ENCODE data around the gene DUSP2. TPM values are rescaled to one million over a fixed set of nuclear protein-coding genes. Genes with fewer than 3 reads are reported as not detected.

The DUSP2 gene
- total RNA-seq, 1 donor from 2014 or later: 0.53 TPM

DNA sequence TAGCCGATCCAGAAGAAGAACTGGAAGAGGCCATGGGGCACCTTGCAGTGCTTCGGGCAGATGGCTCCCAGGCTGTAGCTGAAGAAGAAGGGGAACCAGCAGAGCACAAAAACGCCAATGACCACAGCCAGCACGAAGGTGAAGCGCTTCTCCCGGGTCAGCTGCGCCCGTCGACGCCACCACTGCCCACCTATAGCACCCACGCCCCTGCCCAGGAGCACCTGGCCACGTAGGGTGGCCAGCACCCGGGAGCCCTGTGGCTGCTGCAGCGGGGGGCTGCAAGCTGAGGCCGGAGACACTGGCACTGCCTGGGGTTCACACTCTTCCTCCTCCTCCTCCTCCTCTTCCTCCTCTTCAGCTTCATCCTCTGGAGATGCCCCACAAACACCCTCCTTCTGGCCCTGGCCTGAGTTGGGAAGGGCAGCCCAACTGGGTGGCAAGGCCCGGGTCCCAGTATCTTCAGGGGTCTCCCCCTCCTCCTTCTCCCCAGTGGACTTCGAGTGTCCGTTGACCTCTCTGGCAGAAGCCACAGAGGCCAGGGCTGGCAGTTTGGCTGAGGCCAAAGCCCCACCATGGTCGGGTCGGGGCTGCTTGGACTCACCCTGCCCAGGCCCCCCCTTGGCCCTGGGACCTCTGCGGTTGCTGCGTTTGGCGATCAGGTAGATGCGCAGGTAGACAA, 30.2 kb downstream of the DUSP2 start:
- no peak for DNase-seq (ENCODE audit: low read depth, low spot score)

DNA sequence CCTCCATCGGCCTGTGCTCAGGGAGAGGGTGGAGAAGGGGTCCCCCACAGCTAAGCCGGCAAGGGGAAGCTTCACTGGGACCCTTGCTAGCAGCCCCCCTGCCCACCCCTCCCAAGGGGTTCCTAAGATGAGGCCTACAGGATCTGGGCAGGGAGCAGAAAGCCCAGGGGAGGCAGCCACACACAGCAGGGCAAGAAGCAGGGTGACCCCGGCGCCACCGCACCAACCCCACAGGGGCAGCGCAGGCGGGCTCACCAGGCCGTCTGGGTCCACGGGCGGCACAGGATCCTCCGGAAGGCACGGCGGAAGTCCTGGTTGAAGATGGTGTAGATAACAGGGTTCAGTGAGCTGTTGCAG, 30.7 kb downstream of the DUSP2 start:
- no peak for DNase-seq (ENCODE audit: low read depth, low spot score)

DNA sequence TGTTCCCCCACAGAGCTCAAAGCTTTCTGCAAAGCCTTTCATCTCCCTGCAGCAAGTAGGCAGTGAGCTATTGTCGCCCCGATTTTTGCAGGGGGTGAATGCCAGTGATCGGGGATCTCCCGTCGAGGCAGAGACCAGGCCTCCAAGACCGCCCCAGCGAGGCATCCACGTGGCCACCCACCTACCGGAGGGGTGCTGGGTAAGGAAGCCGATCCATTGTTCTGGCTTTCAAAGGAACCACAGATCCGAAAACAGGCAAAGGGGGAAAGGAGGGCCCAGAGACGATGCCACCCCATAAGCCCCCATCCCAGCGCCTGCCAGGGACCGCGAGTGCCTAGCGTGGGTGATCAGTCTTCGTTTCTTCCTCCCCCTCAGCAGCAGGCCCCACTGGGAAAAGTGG, 31.3 kb downstream of the DUSP2 start:
- DNase-seq (ENCODE audit: low read depth, low spot score): no peak

- no peak for DNase-seq (ENCODE audit: low read depth, low spot score)
These were observed 31.9 kb downstream of the DUSP2 start for GRCh38 chr2:96113367-96113677.

GRCh38 chr2:96112501-96113366, 32.5 kb downstream of the DUSP2 start:
- no peak for DNase-seq (ENCODE audit: low read depth, low spot score)

DNA sequence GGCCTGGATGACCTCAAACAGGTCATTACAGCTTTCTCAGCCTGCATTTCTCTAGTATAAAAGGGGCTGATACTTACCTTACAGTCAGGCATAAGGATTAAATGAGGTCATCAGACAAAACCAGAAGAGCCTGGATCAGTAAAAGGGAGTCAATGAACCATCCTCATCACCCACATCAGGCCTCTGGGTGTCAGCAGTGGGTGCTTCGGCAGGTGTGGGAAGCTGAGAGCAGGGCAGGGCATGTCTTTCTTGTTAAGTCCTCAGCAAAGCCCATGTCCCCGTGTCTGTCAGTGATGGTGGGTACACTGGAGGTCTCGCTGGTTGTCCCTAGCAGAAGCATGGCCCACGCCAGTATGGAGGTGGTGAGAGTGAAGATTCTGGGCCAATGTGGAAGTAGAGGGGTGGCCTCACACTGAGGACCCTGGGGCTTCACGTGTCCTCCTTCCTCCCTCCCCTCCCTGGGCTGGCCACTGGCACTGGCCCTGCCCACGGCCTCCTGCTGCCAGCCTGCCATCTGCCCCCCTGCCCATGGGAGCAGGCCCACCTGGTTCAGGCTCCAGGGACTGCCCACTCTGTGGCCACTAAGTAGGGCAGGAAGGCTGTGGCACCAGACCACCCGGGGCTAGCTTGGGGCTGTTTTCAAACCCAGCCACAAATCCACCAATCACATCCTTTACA, 33.3 kb downstream of the DUSP2 start:
- DNase-seq (ENCODE audit: low read depth, low spot score): no peak

DNA sequence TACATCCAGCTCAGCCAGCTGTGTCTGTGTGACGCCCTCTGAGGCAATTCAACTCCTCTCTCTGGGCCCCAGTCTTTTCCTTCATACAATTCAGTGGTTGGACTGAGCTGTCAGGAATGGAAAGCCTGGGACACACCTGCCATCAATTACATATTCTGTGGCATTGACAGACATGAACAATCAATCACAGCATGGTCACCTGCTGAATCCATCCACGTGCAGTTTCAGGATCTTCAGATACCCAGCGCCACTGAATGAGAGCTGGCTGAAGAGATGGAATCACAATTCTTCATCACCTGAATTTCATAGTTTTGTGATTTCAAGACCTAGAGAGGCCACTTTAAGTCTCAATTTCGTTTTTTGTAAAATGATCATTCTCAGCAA, 34.0 kb downstream of the DUSP2 start:
- DNase-seq (ENCODE audit: low read depth, low spot score): no peak

DNA sequence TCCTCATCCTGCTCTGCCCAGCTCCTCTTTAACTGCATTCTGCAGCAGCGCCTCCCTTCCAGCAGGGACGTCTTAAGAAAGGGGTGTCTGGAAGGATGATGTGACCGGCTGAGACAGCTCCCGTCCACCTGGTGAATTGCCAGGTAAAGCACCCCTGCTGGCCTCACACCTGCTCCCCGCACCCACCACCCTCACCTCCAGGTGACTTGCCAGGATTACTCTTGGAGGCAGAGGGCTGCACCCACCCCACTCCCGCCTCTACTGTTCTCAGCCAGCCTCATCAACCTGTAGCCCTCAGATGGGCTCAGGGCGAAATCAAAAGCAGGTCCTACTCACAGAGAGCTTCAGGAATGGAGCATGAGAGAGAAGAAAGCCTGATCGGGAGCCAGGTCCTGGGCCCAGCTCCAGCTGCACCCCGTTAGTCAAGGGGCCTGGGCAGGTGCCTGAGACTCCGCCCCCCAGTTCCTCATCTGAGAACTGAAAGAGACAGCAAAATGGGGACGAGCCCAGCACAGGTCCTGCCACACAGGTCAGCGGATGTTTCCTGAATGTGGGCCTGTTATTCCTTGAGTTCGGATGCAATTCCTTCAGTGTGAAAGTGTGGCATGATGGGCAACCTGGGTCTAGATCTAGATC, 34.5 kb downstream of the DUSP2 start:
- no peak for DNase-seq (ENCODE audit: low read depth, low spot score)

DNA sequence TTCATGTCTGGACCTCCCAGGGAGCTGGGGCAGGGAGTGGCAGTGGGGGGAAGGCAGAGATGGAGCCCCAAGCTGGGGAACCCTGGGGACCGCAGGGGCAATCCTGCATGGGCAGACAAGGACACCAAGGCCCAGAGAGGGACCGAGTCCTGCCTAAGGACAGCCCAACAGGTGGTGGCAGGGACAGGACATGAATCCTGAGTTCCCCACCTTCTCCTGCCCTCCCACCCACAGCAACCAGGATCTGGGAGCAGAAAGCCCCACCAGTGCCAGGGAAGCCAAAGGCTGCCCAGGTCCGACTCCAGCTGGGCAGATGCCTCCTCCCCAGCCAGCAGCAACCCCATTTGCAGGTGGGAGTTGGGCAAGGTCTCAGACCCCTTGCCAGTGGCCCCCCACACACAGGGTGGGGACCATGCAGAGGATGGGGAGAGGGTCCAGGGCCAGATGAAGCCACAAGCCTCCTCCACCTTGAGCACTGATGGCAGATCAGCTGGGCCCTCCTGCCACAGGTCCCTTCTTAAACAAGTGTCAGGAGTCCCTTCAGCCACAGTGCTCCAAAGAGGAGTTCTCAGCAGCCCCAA, 35.2 kb downstream of the DUSP2 start:
- no peak for DNase-seq (ENCODE audit: low read depth, low spot score)

DNA sequence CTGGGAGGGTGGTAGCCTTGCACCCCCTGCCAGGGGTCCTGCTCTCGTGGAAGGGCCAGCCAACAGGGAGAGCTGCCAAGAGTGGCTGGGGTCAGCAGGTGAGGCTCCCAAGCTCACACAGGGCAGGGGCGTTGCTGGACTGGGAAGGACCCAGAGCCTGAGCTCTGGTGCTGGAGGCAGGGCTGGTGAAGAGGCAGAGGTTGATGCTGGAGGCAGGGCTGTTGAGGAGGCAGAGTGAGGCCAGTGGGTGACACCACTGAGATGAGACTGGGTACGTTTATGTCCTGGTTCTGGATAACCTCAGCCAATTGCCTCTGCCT, 35.9 kb downstream of the DUSP2 start:
- DNase-seq (ENCODE audit: low read depth, low spot score): no peak

GRCh38 chr2:96108541-96109360, 36.5 kb downstream of the DUSP2 start:
- DNase-seq (ENCODE audit: low read depth, low spot score): no peak

- DNase-seq (ENCODE audit: low read depth, low spot score): no peak
These were observed 37.1 kb downstream of the DUSP2 start for GRCh38 chr2:96108151-96108540.

DNA sequence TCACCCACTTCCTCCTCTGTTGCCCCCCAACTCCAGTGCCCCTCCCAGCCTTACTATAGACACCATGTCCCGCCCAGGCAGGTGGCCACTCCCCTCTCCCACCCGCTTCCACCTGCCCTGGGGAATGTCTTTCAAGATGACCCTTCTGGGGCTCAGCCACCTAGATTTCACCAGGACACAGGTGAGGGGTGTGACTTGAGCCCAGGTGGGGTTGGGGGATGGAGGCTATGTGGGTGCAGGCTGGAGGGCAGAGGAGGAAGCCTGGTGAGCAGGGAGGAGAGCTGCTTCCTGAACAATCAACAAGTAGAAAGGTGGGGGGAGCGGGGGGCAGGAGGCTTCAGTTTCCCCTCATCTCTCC, 37.6 kb downstream of the DUSP2 start:
- no peak for DNase-seq (ENCODE audit: low read depth, low spot score)

- no peak for DNase-seq (ENCODE audit: low read depth, low spot score)
These were observed 38.1 kb downstream of the DUSP2 start for GRCh38 chr2:96106991-96107707.

DNA sequence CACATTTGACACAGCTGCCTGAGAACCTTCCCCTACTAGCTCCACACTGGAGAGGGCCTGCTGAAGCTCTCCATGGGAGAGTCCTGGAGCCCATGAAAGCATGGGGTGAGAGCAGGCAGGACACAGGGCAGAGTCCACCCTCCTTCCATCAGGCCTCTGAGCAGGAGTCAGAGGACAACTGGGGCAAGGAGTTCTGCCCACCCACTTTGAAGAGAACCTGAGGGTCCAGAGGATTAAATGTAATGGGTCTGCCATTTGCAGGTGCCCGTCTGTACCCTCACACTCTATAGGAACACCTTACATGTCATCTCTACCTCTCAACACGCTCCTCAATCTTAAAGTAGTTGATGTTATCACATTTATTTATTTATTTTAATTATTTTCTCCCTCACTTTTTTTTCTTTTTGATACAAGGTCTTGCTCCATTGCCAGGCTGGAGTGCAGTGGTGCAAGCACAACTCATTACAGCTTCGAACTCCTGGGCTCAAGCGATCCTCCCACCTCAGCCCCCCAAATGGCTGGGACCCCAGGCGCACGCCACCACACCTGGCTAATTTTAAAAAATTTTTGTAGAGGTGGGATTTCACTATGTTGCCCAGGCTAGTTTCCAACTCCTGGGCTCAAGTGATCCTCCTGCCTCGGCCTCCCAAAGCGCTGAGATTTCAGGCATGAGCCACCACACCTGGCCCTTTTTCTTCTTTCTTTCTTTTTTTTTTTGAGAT, 39.1 kb downstream of the DUSP2 start:
- DNase-seq (ENCODE audit: low read depth, low spot score): no peak

DNA sequence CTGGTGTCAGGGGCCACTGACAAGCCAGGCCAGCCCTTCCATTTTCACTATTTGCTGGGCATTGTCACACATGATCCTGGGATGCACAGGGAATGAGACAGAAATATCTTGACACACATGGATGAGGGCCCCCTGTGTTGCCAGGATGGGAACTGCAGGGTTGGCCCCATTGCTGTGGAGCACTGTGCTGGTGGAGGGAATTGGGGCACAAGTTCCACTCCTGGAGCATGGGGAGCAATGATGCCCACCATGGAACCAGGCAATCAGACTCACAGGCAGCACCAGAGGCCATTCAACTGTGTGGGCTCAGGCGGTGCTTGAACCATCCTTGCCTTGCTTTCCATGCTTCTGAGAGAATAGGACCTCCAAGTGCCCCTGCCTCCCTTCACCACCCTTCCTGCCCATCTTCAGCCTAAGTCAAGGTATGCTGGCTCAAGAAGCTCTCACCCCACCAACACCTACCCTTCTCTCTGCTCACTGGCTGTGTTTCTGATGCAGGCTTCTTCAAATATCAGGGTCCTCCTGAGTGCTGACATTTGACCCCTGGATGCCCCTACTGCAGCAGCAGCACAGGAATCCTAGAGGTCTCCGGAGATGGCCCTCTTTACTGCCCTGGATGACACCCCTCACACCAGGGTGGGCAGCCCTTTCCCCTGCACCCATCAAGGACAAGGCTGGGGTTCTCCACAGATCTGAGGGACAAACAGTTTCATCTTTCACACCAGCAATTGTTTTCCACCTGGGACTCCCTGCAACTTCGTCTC, 39.9 kb downstream of the DUSP2 start:
- no peak for DNase-seq (ENCODE audit: low read depth, low spot score)

DNA sequence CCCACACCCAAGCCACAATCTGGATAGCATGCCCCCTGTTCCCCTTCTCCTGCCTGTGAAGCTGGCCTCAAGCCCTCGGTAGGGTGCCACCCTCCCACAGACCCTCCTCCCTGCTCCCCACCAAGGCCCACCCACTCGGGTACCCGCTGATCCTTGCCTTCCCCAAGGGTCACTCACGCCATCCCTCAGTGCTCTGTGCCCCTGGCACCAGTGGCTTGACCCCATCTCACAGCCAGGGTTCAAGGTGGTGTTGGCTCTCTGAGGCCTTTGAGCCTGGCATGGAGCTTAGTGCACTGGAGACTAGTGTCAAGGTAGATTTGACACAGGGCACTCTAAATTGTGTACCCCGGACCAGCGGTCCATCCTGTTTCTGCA, 40.8 kb downstream of the DUSP2 start:
- no peak for DNase-seq (ENCODE audit: low read depth, low spot score)

DNA sequence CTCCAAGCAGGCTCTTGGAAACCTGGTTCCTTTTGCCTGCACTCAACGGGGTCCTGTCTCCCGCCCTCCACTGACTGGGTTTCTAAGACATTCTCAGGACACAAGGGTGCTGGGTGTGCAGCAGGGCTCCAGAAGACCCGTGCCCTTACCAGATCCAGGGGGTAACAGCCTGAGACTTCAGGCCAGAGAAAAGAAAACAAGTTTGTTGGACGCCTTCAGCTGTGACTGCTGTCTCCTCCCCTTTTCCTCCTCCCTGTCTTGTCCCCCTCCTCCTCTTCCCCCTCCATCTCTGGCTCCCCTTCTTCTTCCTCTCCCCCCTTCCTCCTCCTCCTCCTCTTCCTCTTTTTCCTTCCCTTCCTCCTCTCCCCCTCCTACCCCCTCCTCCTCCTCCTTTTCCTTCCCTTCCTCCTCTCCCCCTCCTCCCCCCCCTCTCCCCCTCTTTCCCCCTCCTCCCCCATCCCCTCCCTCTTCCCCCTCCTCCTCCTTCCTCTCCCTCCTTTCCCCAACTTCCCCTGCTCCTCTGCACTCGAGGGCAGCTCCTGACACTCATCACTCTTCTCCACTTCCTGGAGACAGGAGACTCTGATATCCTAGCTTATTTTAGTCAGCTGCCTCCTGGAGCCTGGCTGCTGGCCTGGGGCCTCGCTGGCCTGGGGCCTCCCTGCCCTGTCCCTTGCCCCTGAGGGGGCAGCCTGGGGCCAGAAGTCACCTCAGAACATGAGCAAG, 41.3 kb downstream of the DUSP2 start:
- no peak for DNase-seq (ENCODE audit: low read depth, low spot score)

DNA sequence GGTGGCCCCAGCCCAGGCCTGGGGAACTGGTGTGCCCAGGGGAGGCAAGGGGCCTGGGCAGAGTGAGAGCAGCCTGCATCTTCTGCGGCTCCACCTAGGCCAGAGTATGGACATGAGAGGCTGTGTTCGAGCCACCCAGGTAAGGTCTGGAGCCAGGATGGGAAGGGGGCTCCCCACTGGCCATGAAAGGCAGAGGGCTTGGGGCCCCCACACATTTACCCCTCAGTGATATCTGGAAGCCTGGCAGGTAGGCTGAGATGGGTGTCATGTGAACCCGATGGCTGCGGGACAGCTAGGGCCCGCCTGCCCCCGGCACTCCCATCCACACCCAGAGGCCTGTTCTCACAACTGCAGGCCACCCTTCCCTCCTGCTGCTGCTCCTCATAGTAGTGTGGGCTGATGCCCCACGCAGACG, 42.0 kb downstream of the DUSP2 start:
- no peak for DNase-seq (ENCODE audit: low read depth, low spot score)
